T-cell (primary cell): ENCODE results near the gene FUZ. TPM values are rescaled to one million over a fixed set of nuclear protein-coding genes. Genes with fewer than 3 reads are reported as not detected.

Source experiments
- ATAC-seq, 4 experiments: fragments of 200-7000 bp in 3 of 4; fragments of 150-1000 bp in 1 of 4; cut with Tn5 transposase; replicated peaks in 1 of 4; 1 replicate in 3 of 4; 2 replicates in 1 of 4; pipeline ENCODE4 v1.10.0; 2021; ENCODE audit warnings: moderate library complexity in 3 of 4, mild to moderate bottlenecking in 2 of 4, moderate number of reproducible peaks in 1 of 4
- CTCF ChIA-PET, 2 donors: fragments of 300-600 bp; sonication (Branson Sonifier 250); formaldehyde crosslinking; loops; one replicate each; lab custom pipeline; 2022; ENCODE audit warnings: antibody characterized with exemption in 2 of 2; lab: Charles Lee
- POLR2A ChIA-PET, 2 donors: fragments of 300-600 bp; sonication (Branson Sonifier 250); formaldehyde crosslinking; loops; one replicate each; lab custom pipeline; 2022; ENCODE audit warnings: antibody characterized with exemption in 2 of 2; lab: Charles Lee
- DNase-seq, 35 experiments: peaks; one replicate each; pipeline versions ENCODE4 v3.0.0 to v3.0.0-alpha.2; 2013 to 2023
- H3K27ac ChIP-seq: one replicate; pipeline ENCODE4 v1.5.1; 2013; ENCODE audit warnings: low read length
- H3K27me3 ChIP-seq, 2 experiments: replicated peaks in 1 of 2; 1 replicate in 1 of 2; 2 replicates in 1 of 2; pipeline versions ENCODE4 v1.6.1 to v1.7.0; 2013; ENCODE audit warnings: low read length in 1 of 2, mixed read lengths in 1 of 2; ENCODE audit not compliant: control insufficient read depth in 2 of 2, insufficient read depth in 2 of 2; ENCODE audit errors: extremely low read depth in 1 of 2
- H3K36me3 ChIP-seq, 2 donors: 1 replicate in 1 of 2; 2 replicates in 1 of 2; pipeline versions ENCODE4 v1.6.1 to v1.7.0; 2013; ENCODE audit warnings: low read length in 1 of 2; ENCODE audit not compliant: control insufficient read depth in 2 of 2, insufficient read depth in 1 of 2; ENCODE audit errors: extremely low read depth in 1 of 2
- H3K4me1 ChIP-seq, 2 experiments: 1 replicate in 1 of 2; 2 replicates in 1 of 2; pipeline versions ENCODE4 v1.6.1 to v1.7.0; 2013; ENCODE audit warnings: low read length in 2 of 2, mixed read lengths in 1 of 2; ENCODE audit not compliant: insufficient read depth in 2 of 2, control insufficient read depth in 1 of 2; ENCODE audit errors: extremely low read depth in 1 of 2
- H3K4me3 ChIP-seq, 2 donors: 1 replicate in 1 of 2; 2 replicates in 1 of 2; pipeline versions ENCODE4 v1.5.1 to v1.7.0; 2013; ENCODE audit warnings: mild to moderate bottlenecking in 2 of 2, low read length in 1 of 2, moderate library complexity in 1 of 2; ENCODE audit not compliant: control insufficient read depth in 1 of 2; ENCODE audit errors: extremely low read depth in 1 of 2
- H3K9me3 ChIP-seq: 2 replicates; pipeline ENCODE4 v1.7.0; 2013
- H3K27ac Mint-ChIP-seq, 2 donors: one replicate each; pipeline ENCODE4 v1.8.0; 2020 to 2021; ENCODE audit warnings: mild to moderate bottlenecking in 2 of 2, mixed read lengths in 2 of 2
- H3K27me3 Mint-ChIP-seq, 2 donors: one replicate each; pipeline ENCODE4 v1.8.0; 2021 to 2022; ENCODE audit warnings: mixed read lengths in 2 of 2
- H3K36me3 Mint-ChIP-seq: one replicate; pipeline ENCODE4 v1.8.0; 2021; ENCODE audit warnings: mixed read lengths
- H3K4me1 Mint-ChIP-seq, 3 donors: one replicate each; pipeline ENCODE4 v1.8.0; 2020 to 2022; ENCODE audit warnings: mixed read lengths in 3 of 3, mild to moderate bottlenecking in 1 of 3
- H3K4me3 Mint-ChIP-seq, 3 donors: one replicate each; pipeline ENCODE4 v1.8.0; 2020 to 2022; ENCODE audit warnings: mild to moderate bottlenecking in 3 of 3, mixed read lengths in 3 of 3, moderate library complexity in 3 of 3
- H3K9me3 Mint-ChIP-seq, 3 donors: one replicate each; pipeline ENCODE4 v1.8.0; 2020 to 2022; ENCODE audit warnings: mixed read lengths in 3 of 3
- WGBS: methylation state at CpG from one replicate; pipeline ENCODE4 v1.1.5; 2013; ENCODE audit warnings: missing lambda C conversion rate; ENCODE audit not compliant: insufficient coverage; 5-methylcytosine and 5-hydroxymethylcytosine counted together
- total RNA-seq, 35 experiments: library from RNA in 6 of 35; stranded (reverse) in 6 of 35; fragments of 120-200 nt in 1 of 35; gene quantifications; one replicate each; pipeline versions ENCODE4 v1.2.1 to v1.2.4 and lab custom pipeline; 2013 to 2026

The FUZ gene
- total RNA-seq, 5 donors from 2014 or later (not counting 1 experiment from before 2014, with no cell fraction given), result 12.8 to 31.2 (median 23.7) TPM

DNA sequence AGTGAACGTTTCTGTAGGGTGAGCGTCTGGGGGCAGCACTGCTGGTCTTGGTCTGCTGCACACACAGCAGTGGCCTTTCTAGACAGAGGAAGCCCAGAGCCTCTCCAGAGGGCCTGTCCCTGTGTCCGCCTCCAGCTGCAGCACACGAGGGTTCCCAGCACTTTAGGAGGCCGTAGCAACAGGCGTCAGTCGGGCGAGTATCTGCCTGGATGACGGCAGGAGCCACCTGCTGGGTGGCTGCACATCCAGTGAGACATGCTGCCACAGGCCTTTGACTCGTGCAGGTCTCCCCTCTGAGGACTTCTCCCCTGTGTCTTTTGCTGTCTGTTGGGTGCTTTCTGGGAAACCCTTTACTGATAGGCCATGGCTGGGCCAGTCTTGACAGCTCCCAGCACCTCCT, 24.2 kb downstream of the FUZ start:
- H3K27me3 ChIP-seq, result no peaks in the 10 kb centered on the region
- no peak overlapping the region for H3K27ac ChIP-seq
- ChIA-PET POLR2A (no interaction called here), CTCF (no interaction called here)
- H3K4me1 ChIP-seq, result no peaks in the 10 kb centered on the region
- Mint-ChIP-seq H3K27ac (no peak overlapping the region), H3K36me3 (peaks cover 46% of the 10 kb centered on the region), H3K4me1 (peaks cover 1 to 29% (median 6%) of the 10 kb centered on the region in 3 donors), H3K9me3 (no peaks in the 10 kb centered on the region), H3K27me3 (no peaks in the 10 kb centered on the region), H3K4me3 (no peak overlapping the region)
- peaks cover 13 to 50% of the 10 kb centered on the region in 2 donors for H3K36me3 ChIP-seq
- DNase-seq (no peak), ATAC-seq (no peak)
- 93% methylated on average over 8 of the region's 10 CpGs for WGBS
- no peak overlapping the region for H3K4me3 ChIP-seq
- no peaks in the 10 kb centered on the region for H3K9me3 ChIP-seq

DNA sequence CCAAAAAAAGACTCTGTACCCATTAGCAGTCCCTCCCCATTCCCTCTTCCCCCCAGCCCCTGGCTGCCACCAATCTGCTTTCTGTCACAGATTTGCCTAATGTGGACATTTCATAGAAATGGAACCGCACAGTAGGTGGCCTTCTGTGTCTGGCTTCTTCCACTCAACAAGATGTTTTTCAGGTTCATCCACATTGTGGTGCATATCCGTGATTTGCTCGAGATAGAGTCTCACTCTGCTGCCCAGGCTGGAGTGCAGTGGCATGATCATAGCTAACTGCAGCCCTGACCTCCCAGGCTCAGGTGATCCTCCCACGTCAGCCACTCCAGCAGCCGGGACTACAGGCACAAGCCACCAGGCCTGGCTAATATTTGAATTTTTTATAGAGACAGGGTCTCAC, 25.3 kb downstream of the FUZ start:
- Histone ChIP-seq H3K27me3 (no peaks in the 10 kb centered on the region), H3K27ac (no peak overlapping the region), H3K4me3 (no peak overlapping the region), H3K9me3 (no peaks in the 10 kb centered on the region), H3K36me3 (peaks cover 18 to 52% of the 10 kb centered on the region in 2 donors), H3K4me1 (no peaks in the 10 kb centered on the region)
- H3K4me3 Mint-ChIP-seq, result no peak overlapping the region
- no peak overlapping the region for H3K27ac Mint-ChIP-seq
- no peaks in the 10 kb centered on the region for H3K9me3 Mint-ChIP-seq
- CTCF ChIA-PET, result no interaction called here
- peaks cover 1 to 29% (median 6%) of the 10 kb centered on the region in 3 donors for H3K4me1 Mint-ChIP-seq
- POLR2A ChIA-PET, result interaction anchor here in 1 of 2 donors (0.6 kb wide), 1 partner anchor 31 kb away, joined by 3 read pairs; no protein-coding TSS in a partner anchor
- H3K27me3 Mint-ChIP-seq, result no peaks in the 10 kb centered on the region
- DNase-seq (no peak), ATAC-seq (no peak)
- peaks cover 51% of the 10 kb centered on the region for H3K36me3 Mint-ChIP-seq
- 94% methylated on average over 5 of the region's 5 CpGs for WGBS

DNA sequence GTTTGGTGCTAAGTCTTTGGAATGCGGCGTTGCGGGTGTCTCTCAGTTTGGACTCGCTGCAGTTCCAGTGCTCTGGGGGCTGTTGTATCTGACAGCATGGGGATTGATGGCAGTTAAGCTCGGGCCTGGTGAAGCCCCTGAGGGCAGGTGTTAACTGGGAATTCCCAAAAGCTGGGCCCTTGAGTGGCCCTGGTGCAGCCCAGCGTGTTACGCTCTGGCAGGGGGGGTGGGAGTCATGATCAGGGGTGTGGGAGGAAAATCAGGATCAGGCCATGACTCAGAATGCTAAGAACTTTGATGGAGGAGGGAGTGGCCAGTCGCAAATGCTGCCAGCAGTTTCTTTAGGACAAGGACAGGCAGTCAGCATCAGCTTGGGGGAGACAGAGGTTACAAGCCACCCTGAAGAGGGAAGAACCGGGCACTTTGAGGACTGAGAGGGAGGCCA, 26.7 kb downstream of the FUZ start:
- H3K27ac Mint-ChIP-seq, result no peak overlapping the region
- peaks cover 46% of the 10 kb centered on the region for H3K36me3 Mint-ChIP-seq
- no peak overlapping the region for H3K27ac ChIP-seq
- H3K4me1 ChIP-seq, result no peaks in the 10 kb centered on the region
- POLR2A ChIA-PET, result no interaction called here
- no peak overlapping the region for H3K4me3 ChIP-seq
- no peaks in the 10 kb centered on the region for H3K27me3 Mint-ChIP-seq
- WGBS, result 93% methylated on average over 9 of the region's 9 CpGs
- H3K4me3 Mint-ChIP-seq, result no peak overlapping the region
- ATAC-seq (no peak), DNase-seq (no peak)
- no peaks in the 10 kb centered on the region for H3K9me3 Mint-ChIP-seq
- CTCF ChIA-PET, result interaction anchor here in 1 of 2 donors (0.7 kb wide), 1 partner anchor 132 kb away, joined by 4 read pairs; no protein-coding TSS in a partner anchor
- H3K27me3 ChIP-seq, result no peaks in the 10 kb centered on the region
- no peaks in the 10 kb centered on the region for H3K9me3 ChIP-seq
- peaks cover 1 to 29% (median 6%) of the 10 kb centered on the region in 3 donors for H3K4me1 Mint-ChIP-seq
- peaks cover 21 to 50% of the 10 kb centered on the region in 2 donors for H3K36me3 ChIP-seq

DNA sequence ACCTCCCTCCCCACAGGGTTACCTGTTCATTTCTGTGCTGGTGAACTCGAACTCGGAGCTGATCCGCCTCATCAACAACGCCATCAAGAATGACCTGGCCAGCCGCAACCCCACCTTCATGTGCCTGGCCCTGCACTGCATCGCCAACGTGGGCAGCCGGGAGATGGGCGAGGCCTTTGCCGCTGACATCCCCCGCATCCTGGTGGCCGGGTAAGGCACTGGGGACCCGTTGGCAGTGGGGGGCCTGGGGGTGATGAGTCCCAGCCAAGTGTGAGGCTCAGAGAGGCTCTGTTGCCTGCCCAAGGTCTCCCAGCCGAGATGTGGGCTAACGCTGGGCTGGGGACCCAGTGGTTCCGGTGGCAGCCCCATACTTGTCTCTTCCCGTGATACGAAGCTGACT, 30.6 kb downstream of the FUZ start:
- no peaks in the 10 kb centered on the region for H3K4me1 ChIP-seq
- CTCF ChIA-PET, result no interaction called here
- no peak overlapping the region for H3K27ac ChIP-seq
- Mint-ChIP-seq H3K9me3 (no peaks in the 10 kb centered on the region), H3K4me3 (no peak overlapping the region), H3K4me1 (peaks cover 6 to 27% (median 19%) of the 10 kb centered on the region in 3 donors), H3K27me3 (no peaks in the 10 kb centered on the region), H3K27ac (no peak overlapping the region), H3K36me3 (peaks cover 46% of the 10 kb centered on the region)
- peaks cover 21 to 28% of the 10 kb centered on the region in 2 donors for H3K36me3 ChIP-seq
- H3K9me3 ChIP-seq, result no peaks in the 10 kb centered on the region
- 96% methylated on average over 13 of the region's 18 CpGs for WGBS
- H3K4me3 ChIP-seq, result no peak overlapping the region
- POLR2A ChIA-PET, result no interaction called here
- DNase-seq, result no peak
- ATAC-seq, result no peak
- no peaks in the 10 kb centered on the region for H3K27me3 ChIP-seq

DNA sequence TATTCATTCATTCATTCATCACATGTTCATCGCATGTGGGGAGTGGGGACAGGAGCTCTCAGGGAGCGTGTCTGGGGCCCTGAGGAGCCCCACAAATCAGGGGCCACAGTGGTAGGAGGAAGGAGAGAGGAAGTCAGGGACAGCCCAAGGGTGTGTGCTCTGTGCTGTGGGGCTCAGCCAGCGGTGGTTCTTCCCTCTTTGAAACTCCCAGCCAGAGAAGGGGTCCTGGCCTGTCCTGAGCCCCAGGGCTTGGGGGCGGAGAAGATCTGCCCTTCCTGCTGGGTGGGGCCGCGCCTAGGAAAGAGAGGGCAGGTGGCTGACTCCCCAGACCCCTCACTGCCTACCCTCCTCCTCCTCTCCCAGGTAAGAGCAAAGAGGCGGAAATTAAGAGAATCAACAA, 31.7 kb downstream of the FUZ start:
- peaks cover 43% of the 10 kb centered on the region for H3K36me3 Mint-ChIP-seq
- Histone ChIP-seq H3K9me3 (no peaks in the 10 kb centered on the region), H3K27ac (no peak overlapping the region), H3K4me3 (no peak overlapping the region), H3K36me3 (peaks cover 21 to 28% of the 10 kb centered on the region in 2 donors), H3K27me3 (no peaks in the 10 kb centered on the region), H3K4me1 (peaks cover 0 to 3% of the 10 kb centered on the region in 2 experiments)
- H3K27ac Mint-ChIP-seq, result no peak overlapping the region
- DNase-seq, result no peak
- POLR2A ChIA-PET, result no interaction called here
- no peak for ATAC-seq
- peaks cover 7 to 26% (median 21%) of the 10 kb centered on the region in 3 donors for H3K4me1 Mint-ChIP-seq
- no peaks in the 10 kb centered on the region for H3K9me3 Mint-ChIP-seq
- H3K27me3 Mint-ChIP-seq, result no peaks in the 10 kb centered on the region
- no peak overlapping the region for H3K4me3 Mint-ChIP-seq
- CTCF ChIA-PET, result no interaction called here
- 67% methylated on average over 1 of the region's 7 CpGs for WGBS

DNA sequence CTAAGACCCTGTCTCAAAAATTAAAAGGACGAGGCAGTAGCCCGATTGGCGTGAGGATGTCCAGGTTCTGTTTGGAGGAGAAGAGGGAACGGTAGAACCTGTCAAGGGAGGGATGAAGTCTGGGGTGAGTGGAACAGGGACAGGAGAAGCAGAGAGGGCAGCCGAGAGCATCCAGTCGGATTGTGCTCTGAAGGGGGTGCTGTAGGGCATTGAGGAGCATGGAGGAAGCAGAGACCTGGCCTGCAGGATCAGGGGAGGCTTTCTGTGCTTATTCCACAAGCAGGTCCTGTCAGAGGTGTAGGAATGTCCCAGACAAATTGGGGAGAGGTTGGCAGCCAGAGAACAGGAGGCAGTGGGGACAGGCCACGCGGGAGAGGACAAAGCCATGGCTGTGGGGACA, 32.2 kb downstream of the FUZ start:
- peaks cover 10 to 25% (median 23%) of the 10 kb centered on the region in 3 donors for H3K4me1 Mint-ChIP-seq
- 98% methylated on average over 8 of the region's 8 CpGs for WGBS
- Histone ChIP-seq H3K36me3 (peaks cover 17 to 28% of the 10 kb centered on the region in 2 donors), H3K9me3 (no peaks in the 10 kb centered on the region), H3K27me3 (no peaks in the 10 kb centered on the region), H3K4me3 (no peak overlapping the region), H3K27ac (no peak overlapping the region), H3K4me1 (peaks cover 0 to 8% of the 10 kb centered on the region in 2 experiments)
- CTCF ChIA-PET, result interaction anchor here in 1 of 2 donors (0.6 kb wide), 1 partner anchor 454 kb away, joined by 6 read pairs; no protein-coding TSS in a partner anchor
- POLR2A ChIA-PET, result no interaction called here
- H3K36me3 Mint-ChIP-seq, result peaks cover 43% of the 10 kb centered on the region
- DNase-seq (no peak), ATAC-seq (no peak)
- no peaks in the 10 kb centered on the region for H3K27me3 Mint-ChIP-seq
- H3K9me3 Mint-ChIP-seq, result no peaks in the 10 kb centered on the region
- H3K27ac Mint-ChIP-seq, result no peak overlapping the region
- H3K4me3 Mint-ChIP-seq, result no peak overlapping the region
